HG03159 (cell line): Measurements from ENCODE around the gene SLC5A8.

ENCODE experiments used
- ATAC-seq: cut with Tn5 transposase; IDR thresholded peaks from one replicate; pipeline ENCODE4 v1.9.1; 2021; ENCODE audit warnings: mild to moderate bottlenecking, moderate library complexity; ENCODE audit not compliant: unreplicated experiment

Gene SLC5A8

GRCh38 chr12:101209319-101210302, at the start of gene SLC5A8:
TSS of gene SLC5A8 (minus strand) at chr12:101210238. CDS start at chr12:101209848, 390 bp downstream.
- no peak for ATAC-seq

GRCh38 chr12:101257357-101257756, 47.3 kb upstream of the SLC5A8 start:
- no peak for ATAC-seq

GRCh38 chr12:101256266-101256665, 46.2 kb upstream of the SLC5A8 start:
- ATAC-seq, result no peak

GRCh38 chr12:101243616-101244015, 33.6 kb upstream of the SLC5A8 start:
- no peak for ATAC-seq

- ATAC-seq, result no peak
Observed at GRCh38 chr12:101243074-101243473, 33.0 kb upstream of the SLC5A8 start.

GRCh38 chr12:101238800-101239329, 28.8 kb upstream of the SLC5A8 start:
- ATAC-seq, result no peak

- ATAC-seq, result no peak
Observed at GRCh38 chr12:101238306-101238705, 28.3 kb upstream of the SLC5A8 start.

GRCh38 chr12:101235686-101236085, 25.6 kb upstream of the SLC5A8 start:
- no peak for ATAC-seq

GRCh38 chr12:101231636-101232035, 21.6 kb upstream of the SLC5A8 start:
- no peak for ATAC-seq

GRCh38 chr12:101230547-101230946, 20.5 kb upstream of the SLC5A8 start:
- no peak for ATAC-seq

GRCh38 chr12:101229841-101230241, 19.8 kb upstream of the SLC5A8 start:
- ATAC-seq, result no peak

- no peak for ATAC-seq
Observed at GRCh38 chr12:101221301-101221700, 11.3 kb upstream of the SLC5A8 start.

GRCh38 chr12:101216810-101217209, 6.8 kb upstream of the SLC5A8 start:
- ATAC-seq, result no peak

GRCh38 chr12:101207086-101207780, 2.8 kb downstream of the SLC5A8 start:
- no peak for ATAC-seq

GRCh38 chr12:101204602-101205304, 5.3 kb downstream of the SLC5A8 start:
- no peak for ATAC-seq

- ATAC-seq, result no peak
Observed at GRCh38 chr12:101200824-101201223, 9.2 kb downstream of the SLC5A8 start.

GRCh38 chr12:101200145-101200544, 9.9 kb downstream of the SLC5A8 start:
- ATAC-seq, result no peak

- ATAC-seq, result no peak
Observed at GRCh38 chr12:101186291-101186690, 23.7 kb downstream of the SLC5A8 start.

- no peak for ATAC-seq
Observed at GRCh38 chr12:101181776-101182175, 28.3 kb downstream of the SLC5A8 start.

GRCh38 chr12:101174541-101174940, 35.5 kb downstream of the SLC5A8 start:
- no peak for ATAC-seq

- ATAC-seq, result no peak
Observed at GRCh38 chr12:101173197-101173749, 36.8 kb downstream of the SLC5A8 start.
